Endothelial cell of umbilical vein (primary cell): ENCODE data around the gene CFAP46. TPM values are rescaled to one million over a fixed set of nuclear protein-coding genes. Genes with fewer than 3 reads are reported as not detected.

Experiments
- BruUV-seq: library from RNA; stranded (reverse); fragments of 400-500 nt; replicated peaks from 2 replicates; lab custom pipeline; 2021; lab: Mats Ljungman, UMichigan
- CTCF ChIA-PET: fragments of 300-600, 350-600 bp; sonication (Branson Sonifier 250); formaldehyde crosslinking; loops from one replicate; lab custom pipeline; 2021; ENCODE audit warnings: antibody characterized with exemption, inconsistent platforms; lab: Charles Lee
- POLR2A ChIA-PET: fragments of 300-600, 350-600 bp; sonication (Branson Sonifier 250); formaldehyde crosslinking; loops from one replicate; lab custom pipeline; 2021; ENCODE audit warnings: antibody characterized with exemption, inconsistent platforms; lab: Charles Lee
- DNase-seq: peaks from one replicate; pipeline ENCODE4 v3.0.0-alpha.2; 2011; ENCODE audit warnings: low read depth, low spot score
- FAIRE-seq: peaks from 2 replicates; lab custom pipeline; 2011; peaks lifted over from hg19 to GRCh38; lab: Jason Lieb, UNC
- H2AFZ ChIP-seq: 2 replicates; pipeline ENCODE4 v1.6.0; 2012; ENCODE audit warnings: low read depth, low read length, control low read depth, inconsistent platforms
- H3K27ac ChIP-seq: 2 replicates; pipeline ENCODE4 v1.5.1; 2011; ENCODE audit warnings: low read depth, mild to moderate bottlenecking, control low read depth, low read length, moderate library complexity; ENCODE audit not compliant: insufficient read depth
- H3K27me3 ChIP-seq, 2 experiments: 2 replicates each; pipeline versions ENCODE4 v1.6.0 to v1.6.1; 2011; ENCODE audit warnings: low read length in 2 of 2, mixed read lengths in 1 of 2; ENCODE audit not compliant: control insufficient read depth in 2 of 2, insufficient read depth in 2 of 2
- H3K36me3 ChIP-seq, 2 experiments: 2 replicates in 1 of 2; 3 replicates in 1 of 2; pipeline ENCODE4 v1.5.1; 2011; ENCODE audit warnings: low read length in 2 of 2, mild to moderate bottlenecking in 1 of 2, moderate library complexity in 1 of 2; ENCODE audit not compliant: control insufficient read depth in 2 of 2, insufficient read depth in 2 of 2; ENCODE audit errors: extremely low read depth in 1 of 2
- H3K4me1 ChIP-seq: 3 replicates; pipeline ENCODE4 v1.5.1; 2011; ENCODE audit warnings: mild to moderate bottlenecking, low read length; ENCODE audit not compliant: control insufficient read depth, insufficient read depth; ENCODE audit errors: extremely low read depth
- H3K4me2 ChIP-seq: 2 replicates; pipeline ENCODE4 v1.6.1; 2011; ENCODE audit warnings: low read length, control low read depth, mixed read lengths; ENCODE audit not compliant: insufficient read depth
- H3K4me3 ChIP-seq, 3 experiments: fragments of 200-600 bp in 1 of 3; sonication (generic), shearing (Covaris generic) in 1 of 3; replicated peaks in 1 of 3; 2 replicates each; pipeline ENCODE4 v1.5.1; 2011 to 2016; ENCODE audit warnings: control low read depth in 3 of 3, low read length in 3 of 3, mild to moderate bottlenecking in 2 of 3, inconsistent platforms in 1 of 3, low read depth in 1 of 3, moderate library complexity in 1 of 3; ENCODE audit not compliant: insufficient read depth in 1 of 3
- H3K79me2 ChIP-seq: 2 replicates; pipeline ENCODE4 v1.6.0; 2012; ENCODE audit warnings: low read length, inconsistent platforms; ENCODE audit not compliant: control insufficient read depth, insufficient read depth
- H3K9ac ChIP-seq: replicated peaks from 2 replicates; pipeline ENCODE3; 2011; ENCODE audit warnings: low read length, control low read depth; ENCODE audit not compliant: insufficient read depth; ENCODE audit errors: extremely low read depth
- H3K9me1 ChIP-seq: replicated peaks from 3 replicates; pipeline ENCODE4 v1.6.0; 2011; ENCODE audit warnings: mild to moderate bottlenecking, low read length; ENCODE audit not compliant: control insufficient read depth, insufficient read depth; ENCODE audit errors: extremely low read depth
- H3K9me3 ChIP-seq: replicated peaks from 2 replicates; pipeline ENCODE4 v1.5.1; 2012; ENCODE audit warnings: low read length, inconsistent platforms; ENCODE audit not compliant: control insufficient read depth, insufficient read depth
- H4K20me1 ChIP-seq: replicated peaks from 2 replicates; pipeline ENCODE3; 2011; ENCODE audit warnings: mild to moderate bottlenecking, low read length; ENCODE audit not compliant: control insufficient read depth, insufficient read depth; ENCODE audit errors: extremely low read depth
- CTCF ChIP-seq, 2 donors: IDR thresholded peaks; 1 replicate in 1 of 2; 2 replicates in 1 of 2; pipeline ENCODE4 v1.5.1; 2011; ENCODE audit warnings: low read length in 2 of 2, mild to moderate bottlenecking in 2 of 2, moderate library complexity in 2 of 2, control low read depth in 1 of 2, inconsistent platforms in 1 of 2, low read depth in 1 of 2; ENCODE audit not compliant: insufficient read depth in 1 of 2; ENCODE audit errors: extremely low read depth in 1 of 2
- EZH2 ChIP-seq: IDR thresholded peaks from 2 replicates; pipeline ENCODE4 v1.6.1; 2012; ENCODE audit warnings: borderline replicate concordance, low read depth, mild to moderate bottlenecking, moderate library complexity, low read length, inconsistent platforms; ENCODE audit not compliant: severe bottlenecking
- FOS ChIP-seq: IDR thresholded peaks from 2 replicates; pipeline ENCODE4 v1.6.1; 2011; ENCODE audit warnings: mild to moderate bottlenecking, low read length, moderate library complexity, borderline replicate concordance; ENCODE audit not compliant: insufficient read depth
- JUN ChIP-seq: IDR thresholded peaks from 2 replicates; pipeline ENCODE4 v1.6.1; 2011; ENCODE audit warnings: borderline replicate concordance, low read depth; ENCODE audit not compliant: insufficient read length, insufficient read depth
- MAX ChIP-seq: IDR thresholded peaks from 2 replicates; pipeline ENCODE4 v1.6.1; 2011; ENCODE audit not compliant: insufficient read depth, insufficient read length
- MYC ChIP-seq: IDR thresholded peaks from one replicate; pipeline ENCODE4 v1.6.1; 2011; ENCODE audit warnings: mild to moderate bottlenecking, low read depth, low read length
- POLR2A ChIP-seq: IDR thresholded peaks from 2 replicates; pipeline ENCODE4 v1.6.1; 2012; ENCODE audit warnings: low read depth, mild to moderate bottlenecking, control low read depth, low read length
- POLR2AphosphoS5 ChIP-seq: IDR thresholded peaks from 2 replicates; pipeline ENCODE4 v1.6.1; 2012; ENCODE audit warnings: low read depth, mild to moderate bottlenecking, control low read depth, low read length, moderate library complexity; ENCODE audit not compliant: insufficient read depth
- dilution Hi-C: fragments of 300-500 bp; cut with MboI; formaldehyde crosslinking; loops from one replicate; pipeline ENCODE4 v1.15.0; 2019; ENCODE audit warnings: low sequenced_read_pairs; ENCODE audit not compliant: extremely low pct_ligation_motif_present
- intact Hi-C: fragments of 100-400 bp; cut with micrococcal nuclease; formaldehyde crosslinking; loops from one replicate; pipeline ENCODE4 v1.10.0; 2022
- polyA plus RNA-seq, 4 experiments: library from polyadenylated mRNA; depleted of rRNA in 3 of 4; stranded (reverse) in 3 of 4; unstranded in 1 of 4; fragments of >200 nt; gene quantifications; 2 replicates each; pipeline versions ENCODE4 v1.2.1 to v1.2.3, GENCODE V29; 2011 to 2012; ENCODE audit warnings: missing spikeins in 1 of 4
- total RNA-seq: library from RNA; stranded (reverse); gene quantifications from 2 replicates; pipeline ENCODE4 v1.2.3, GENCODE V29; 2021

CFAP46 gene
- total and polyA plus RNA-seq, 2 donors (not counting 3 experiments of a cell fraction or from before 2014, with no cell fraction given), result 0.75 to 0.98 TPM

GRCh38 chr10:132776821-132777220, 165.5 kb downstream of the CFAP46 start:
- H3K4me3 ChIP-seq, result no peak overlapping the region
- H4K20me1 ChIP-seq, result no peaks in the 10 kb centered on the region
- ChIA-PET POLR2A (no interaction called here), CTCF (no interaction called here)
- DNase-seq (no peak), FAIRE-seq (no peak)
- H3K27ac ChIP-seq, result no peak overlapping the region
- H3K79me2 ChIP-seq, result no peaks in the 10 kb centered on the region
- BruUV-seq, result no TSS peak
- intact Hi-C loops (no loop called here), dilution Hi-C loops (no loop called here)
- no peaks in the 10 kb centered on the region for H3K9me1 ChIP-seq
- no peaks in the 10 kb centered on the region for H3K4me1 ChIP-seq
- no peak overlapping the region for H2AFZ ChIP-seq
- H3K9me3 ChIP-seq, result no peaks in the 10 kb centered on the region
- H3K9ac ChIP-seq, result no peak overlapping the region
- H3K27me3 ChIP-seq, result no peaks in the 10 kb centered on the region
- no peak overlapping the region for H3K4me2 ChIP-seq
- no peaks in the 10 kb centered on the region for H3K36me3 ChIP-seq
- TF ChIP-seq CTCF (IDR thresholded peaks at IDR 0.05; ENCODE audit: extremely low read depth in 1 of 2, insufficient read depth in 1 of 2, low read depth in 1 of 2, low read length in 2 of 2) (no peak), JUN (no peak), POLR2AphosphoS5 (no peak)

GRCh38 chr10:132776186-132776585, 166.2 kb downstream of the CFAP46 start:
- CTCF ChIA-PET, result no interaction called here
- TF ChIP-seq MYC (no peak), POLR2A (no peak), FOS (no peak), MAX (no peak), POLR2AphosphoS5 (no peak), EZH2 (no peak)
- no peak overlapping the region for H2AFZ ChIP-seq
- no peak for FAIRE-seq
- H3K27ac ChIP-seq, result no peak overlapping the region
- H3K9ac ChIP-seq, result no peak overlapping the region
- no peak for DNase-seq
- no peaks in the 10 kb centered on the region for H3K4me1 ChIP-seq
- no peaks in the 10 kb centered on the region for H3K27me3 ChIP-seq
- H4K20me1 ChIP-seq, result no peaks in the 10 kb centered on the region
- no TSS peak for BruUV-seq
- H3K4me3 ChIP-seq, result no peak overlapping the region
- H3K36me3 ChIP-seq, result no peaks in the 10 kb centered on the region
- dilution Hi-C loops, result no loop called here
- no peaks in the 10 kb centered on the region for H3K79me2 ChIP-seq
- POLR2A ChIA-PET, result no interaction called here
- H3K9me1 ChIP-seq, result no peaks in the 10 kb centered on the region
- intact Hi-C loops, result no loop called here
- H3K9me3 ChIP-seq, result no peaks in the 10 kb centered on the region
- no peak overlapping the region for H3K4me2 ChIP-seq
